Pons (tissue), 1 donor: Measurements from ENCODE around the gene MAP2.

Experiments used
- DNase-seq: peaks from one replicate; pipeline ENCODE4 v3.0.0-alpha.2; 2016; ENCODE audit warnings: low spot score

MAP2 gene

GRCh38 chr2:209424199-209424701, 403 bp downstream of the MAP2 start:
- DNase-seq, result no peak

- DNase-seq, result peak; percentile 67
Observed at GRCh38 chr2:209424781-209425470, 1.1 kb downstream of the MAP2 start.

- DNase-seq, result peak; percentile 79
Observed at GRCh38 chr2:209425471-209426071, 1.7 kb downstream of the MAP2 start.

- DNase-seq, result peak; percentile 27
Observed at GRCh38 chr2:209426432-209426831, 2.6 kb downstream of the MAP2 start.

- DNase-seq, result no peak
Observed at GRCh38 chr2:209431701-209432100, 7.9 kb downstream of the MAP2 start.

- DNase-seq, result peak; percentile 88
Observed at GRCh38 chr2:209441541-209441940, 17.7 kb downstream of the MAP2 start.

GRCh38 chr2:209442939-209443338, 19.1 kb downstream of the MAP2 start:
- DNase-seq, result no peak

GRCh38 chr2:209445485-209445884, 21.6 kb downstream of the MAP2 start:
- no peak for DNase-seq

GRCh38 chr2:209451209-209451834, 27.5 kb downstream of the MAP2 start:
- no peak for DNase-seq

- DNase-seq, result no peak
Observed at GRCh38 chr2:209456489-209456888, 32.6 kb downstream of the MAP2 start.

GRCh38 chr2:209458008-209458979, 34.4 kb downstream of the MAP2 start:
- DNase-seq, result no peak

- DNase-seq, result no peak
Observed at GRCh38 chr2:209459359-209459758, 35.5 kb downstream of the MAP2 start.

- DNase-seq, result no peak
Observed at GRCh38 chr2:209460151-209460761, 36.4 kb downstream of the MAP2 start.

- no peak for DNase-seq
Observed at GRCh38 chr2:209463226-209463625, 39.4 kb downstream of the MAP2 start.

GRCh38 chr2:209463835-209464234, 40.0 kb downstream of the MAP2 start:
- DNase-seq, result no peak

- DNase-seq, result no peak
Observed at GRCh38 chr2:209468846-209469245, 45.0 kb downstream of the MAP2 start.

- DNase-seq, result no peak
Observed at GRCh38 chr2:209469481-209469880, 45.6 kb downstream of the MAP2 start.

GRCh38 chr2:209470466-209470865, 46.6 kb downstream of the MAP2 start:
- DNase-seq, result no peak

- DNase-seq, result no peak
Observed at GRCh38 chr2:209471037-209471436, 47.2 kb downstream of the MAP2 start.

GRCh38 chr2:209472112-209472832, 48.4 kb downstream of the MAP2 start:
- DNase-seq, result no peak

GRCh38 chr2:209472871-209473270, 49.0 kb downstream of the MAP2 start:
- no peak for DNase-seq
